HUDEP-2 (cell line): ENCODE measurements around the gene PHF12.
A peak's percentile ranks its signal among the peaks of the same experiment; 100 is the strongest.
"Not testable (repeated sequence)": the region's sequence is repeated elsewhere in the genome, so short reads cannot be mapped to it uniquely, and the experiment has no call there.

ENCODE experiments used
- DNase-seq, 76 experiments: peaks; one replicate each; lab custom pipeline; 2025; ENCODE audit not compliant: unreplicated experiment in 76 of 76; lab: John Stamatoyannopoulos, UW

Gene PHF12

DNA sequence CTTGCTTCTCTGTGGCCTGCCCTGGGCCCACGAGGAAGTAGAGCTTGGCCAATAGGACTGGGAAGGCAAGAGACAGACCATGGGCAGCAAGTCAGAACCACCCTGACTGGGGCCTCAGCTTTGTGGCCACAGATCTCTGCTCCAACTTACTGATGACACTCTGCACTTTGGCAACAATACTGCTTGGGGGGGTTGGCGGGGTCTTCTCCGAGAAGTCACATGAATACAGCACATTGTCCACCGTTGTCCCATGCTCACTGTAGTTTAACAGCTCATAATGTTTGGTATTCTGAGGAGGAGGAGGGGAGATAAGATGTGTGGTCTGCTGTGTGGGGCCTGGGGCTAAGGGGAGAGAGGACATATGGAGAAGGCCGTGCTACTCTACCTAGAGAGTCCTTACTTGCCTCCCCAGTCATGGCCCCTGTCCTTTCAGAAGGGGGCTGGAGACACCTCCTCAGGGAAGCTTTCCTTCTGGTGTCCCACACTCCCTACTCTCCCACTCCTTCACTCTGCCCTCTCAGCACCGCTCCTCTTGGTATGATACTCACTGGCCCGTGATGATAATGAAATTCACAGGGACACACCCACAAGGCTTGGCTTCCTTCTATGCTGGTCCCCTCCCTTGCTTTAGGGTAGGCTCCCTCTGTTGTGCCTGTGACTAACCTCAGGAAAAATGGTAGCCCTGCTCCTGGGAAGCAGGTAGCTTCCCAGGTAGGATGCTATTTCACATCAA lies 44.4 kb downstream of the PHF12 start:
- peak in 69 of 76 experiments; percentile 21 to 83 (median 54) for DNase-seq

DNA sequence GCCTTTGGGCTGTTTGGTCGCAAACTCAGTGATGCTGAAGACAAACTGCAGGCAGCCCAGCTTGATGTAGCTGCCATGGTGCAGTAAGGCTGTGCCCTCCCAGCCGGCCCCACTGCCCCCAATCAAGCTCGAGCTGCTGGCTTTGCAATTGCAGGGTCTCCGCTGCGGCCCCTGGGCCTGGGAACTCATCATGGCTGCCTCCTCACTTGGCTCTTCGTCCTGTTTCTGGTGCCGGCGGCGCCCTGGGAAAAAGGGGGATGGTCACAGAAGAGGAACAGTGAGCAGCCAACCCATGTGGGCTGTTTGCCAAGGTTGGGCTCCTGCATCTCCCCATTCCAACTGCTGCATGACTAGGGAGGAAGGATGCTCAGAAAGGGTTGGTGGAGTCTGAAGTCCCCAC lies 45.0 kb downstream of the PHF12 start:
- peak in 9 of 76 experiments; percentile 15 to 59 (median 48) for DNase-seq

DNA sequence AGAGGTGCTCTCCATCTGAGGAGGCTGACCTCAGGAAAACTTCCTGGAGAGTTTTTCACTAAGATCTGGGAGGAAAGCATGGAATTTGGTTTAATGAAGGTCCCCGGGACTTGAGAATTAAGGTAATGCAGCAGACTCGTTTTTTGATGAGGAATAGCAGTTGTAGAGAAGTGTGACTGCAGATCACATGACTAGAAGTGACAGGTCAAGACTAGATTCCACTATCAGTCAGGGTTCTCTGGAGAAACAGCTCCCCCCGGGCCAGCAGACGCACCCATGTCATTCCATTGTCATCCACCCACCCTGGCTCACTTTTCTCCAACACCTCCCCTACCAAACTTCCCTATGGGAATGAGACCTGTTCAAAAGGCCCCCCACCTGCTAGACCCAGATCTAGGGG lies 46.5 kb downstream of the PHF12 start:
- peak in 15 of 76 experiments; percentile 7 to 32 (median 19) for DNase-seq

DNA sequence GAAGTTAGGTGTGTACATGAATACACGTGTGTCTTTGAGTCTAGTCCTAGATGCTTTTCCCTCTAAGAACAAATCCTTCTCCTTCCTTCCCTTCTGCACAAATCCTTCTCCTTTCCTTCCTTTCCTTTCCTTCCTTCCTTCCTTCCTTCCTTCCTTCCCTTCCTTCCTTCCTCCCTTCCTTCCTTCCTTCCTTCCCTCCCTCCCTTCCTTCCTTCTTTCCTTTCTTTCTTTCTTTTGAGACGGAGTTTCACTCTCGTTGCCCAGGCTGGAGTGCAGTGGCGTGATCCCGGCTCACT lies 47.8 kb downstream of the PHF12 start:
- DNase-seq = not testable (repeated sequence)

GRCh38 chr17:28902819-28903545 lies 48.3 kb downstream of the PHF12 start, which contains the start of gene DHRS13:
TSS of gene DHRS13 (minus strand) at chr17:28903079. CDS start at chr17:28902944, 135 bp downstream.
- peak in 74 of 76 experiments; percentile 31 to 96 (median 88) for DNase-seq

DNA sequence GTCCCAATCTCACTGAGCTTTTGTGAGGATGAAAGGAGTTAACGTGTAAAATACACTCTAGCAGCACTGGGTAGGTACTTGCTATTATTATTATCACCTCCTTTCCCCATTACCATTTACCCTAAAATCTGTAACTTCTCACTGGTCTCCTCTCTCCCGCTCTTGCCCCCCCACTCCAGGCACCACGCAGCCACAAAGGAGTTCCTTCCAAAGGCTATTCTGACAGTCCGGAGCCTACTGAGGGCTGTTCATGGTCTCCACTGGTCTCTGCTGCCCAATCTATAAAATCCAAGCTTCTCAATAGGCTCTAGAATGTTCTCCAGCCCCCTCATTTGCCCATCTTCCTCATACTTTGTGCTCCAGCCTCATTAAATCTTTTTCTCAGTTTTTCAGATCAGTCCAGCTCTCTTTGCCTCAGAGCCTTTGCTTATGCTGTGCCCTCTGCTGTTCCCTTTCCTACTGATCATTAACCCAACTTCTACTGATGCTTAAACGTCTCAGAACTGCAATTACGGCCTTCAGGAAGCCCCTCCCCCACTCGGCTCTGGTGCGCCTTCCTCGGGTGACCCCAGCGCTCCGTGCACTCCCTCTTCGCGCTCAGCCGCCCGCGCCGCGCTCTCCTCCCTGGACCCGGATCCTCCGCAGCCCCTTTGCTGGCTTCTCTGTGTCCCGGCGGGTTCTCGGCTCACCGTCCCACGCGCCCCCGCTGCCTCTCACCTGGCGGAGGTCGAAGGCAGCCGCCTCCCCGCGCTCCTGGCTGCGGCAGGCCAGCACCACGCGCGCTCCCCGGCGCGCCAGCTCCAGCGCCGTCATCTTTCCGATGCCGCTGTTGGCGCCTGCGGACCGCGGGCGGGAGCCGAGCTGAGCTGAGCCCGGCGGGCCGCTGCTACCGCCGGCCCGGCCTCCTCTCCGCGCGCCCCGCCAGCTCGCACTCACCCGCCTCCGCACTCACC lies 49.2 kb downstream of the PHF12 start:
- DNase-seq = peak in 27 of 76 experiments; percentile 4 to 58 (median 29)

DNA sequence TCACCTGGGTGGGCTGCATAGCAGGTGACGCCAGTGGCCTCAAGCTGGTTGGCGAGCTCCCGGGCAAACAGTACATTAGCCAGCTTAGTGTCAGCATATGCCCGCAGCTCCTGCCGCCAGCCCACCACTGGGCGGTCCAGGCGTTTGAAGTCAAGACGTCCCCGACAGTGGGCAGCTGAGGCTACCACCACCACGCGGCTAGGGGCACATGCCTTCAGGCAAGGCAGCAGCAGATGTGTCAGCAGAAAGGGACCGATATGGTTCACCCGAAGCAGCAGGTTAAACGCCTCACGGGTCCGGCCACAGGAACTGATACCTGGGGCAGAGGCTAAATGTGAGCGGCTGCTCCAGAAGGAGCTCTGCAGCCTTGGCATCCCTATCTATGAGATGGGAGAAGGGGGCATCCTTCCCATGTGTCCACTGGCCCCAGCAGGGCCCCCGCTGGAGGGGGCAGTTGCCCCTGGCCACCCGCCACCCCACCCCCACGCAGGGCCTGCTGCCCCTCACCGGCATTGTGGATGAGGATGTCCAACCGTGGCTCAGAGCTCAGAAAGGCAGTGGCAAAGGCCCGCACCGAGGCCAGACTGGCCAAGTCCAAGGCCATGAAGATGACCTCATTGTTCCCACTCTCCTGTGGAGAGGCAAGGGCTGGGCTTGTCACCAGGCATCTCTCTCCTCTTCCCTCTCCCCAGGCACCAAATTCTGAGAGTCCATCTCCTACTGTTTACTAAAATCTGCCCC lies 50.2 kb downstream of the PHF12 start:
- DNase-seq = no peak

- no peak for DNase-seq
Observed at GRCh38 chr17:28899212-28899815, 52.0 kb downstream of the PHF12 start.

- DNase-seq = no peak
Observed at GRCh38 chr17:28898527-28898955, 52.8 kb downstream of the PHF12 start.

DNA sequence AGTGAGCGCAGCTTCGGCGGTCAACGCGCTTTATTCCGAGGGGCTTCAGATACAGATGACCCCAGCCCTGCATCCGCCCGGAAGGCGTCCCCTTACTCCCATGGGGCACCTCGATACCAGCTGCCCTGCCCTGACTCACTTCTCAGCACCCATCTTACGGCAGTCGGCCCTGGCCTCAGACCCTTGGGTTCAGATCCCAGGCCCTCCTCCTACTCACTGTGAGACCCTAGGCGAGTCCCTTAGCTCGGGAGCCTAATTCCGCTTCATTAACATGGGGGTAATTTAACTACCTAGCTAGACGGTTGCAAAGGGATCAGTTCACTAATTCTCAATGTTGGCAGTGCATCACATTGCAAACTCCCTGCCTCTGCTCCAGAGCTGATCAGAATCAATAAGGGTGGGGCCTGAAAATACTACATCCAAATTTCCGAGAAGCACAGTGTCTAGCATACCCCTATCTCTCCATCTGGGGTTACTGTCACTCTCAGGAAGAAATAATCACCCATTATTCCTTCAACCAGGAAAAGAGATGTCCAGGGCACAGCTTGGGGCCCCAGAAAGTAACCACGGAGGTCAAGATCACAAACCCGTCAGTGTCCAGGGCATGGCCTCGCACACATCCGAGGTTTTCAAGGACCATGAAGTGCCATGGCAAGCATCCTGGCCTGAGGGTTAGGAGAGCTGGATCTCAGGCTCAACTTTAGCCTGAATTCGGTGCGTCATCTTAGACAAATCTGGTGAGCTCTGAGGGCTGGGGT lies 53.4 kb downstream of the PHF12 start:
- peak in 11 of 76 experiments; percentile 14 to 64 (median 35) for DNase-seq

- peak in 34 of 76 experiments; percentile 11 to 68 (median 42) for DNase-seq
Observed at GRCh38 chr17:28896884-28897768, 54.2 kb downstream of the PHF12 start, which contains the start of gene FLOT2. TSS of gene FLOT2 (minus strand) at chr17:28897733. CDS start at chr17:28897574, 159 bp downstream.

DNA sequence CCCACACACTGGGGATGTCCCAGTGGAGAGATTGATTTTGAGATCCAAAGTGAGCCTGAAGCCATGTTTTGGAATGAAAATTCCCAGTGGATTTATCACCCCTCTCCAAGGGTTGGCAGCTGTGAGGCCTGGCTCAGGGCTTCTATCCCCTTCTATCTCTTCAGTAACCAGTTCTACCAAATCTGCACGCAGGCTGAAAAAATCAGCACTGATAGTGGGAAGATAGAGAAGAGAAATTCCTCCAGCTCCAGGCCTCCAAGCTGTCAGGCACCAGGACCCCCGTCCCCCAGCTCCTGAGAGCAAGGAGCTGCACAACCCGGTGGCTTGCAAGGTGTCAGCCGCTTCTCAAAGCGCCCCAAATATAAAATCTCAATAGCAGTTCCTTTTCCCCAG lies 54.8 kb downstream of the PHF12 start:
- no peak for DNase-seq

GRCh38 chr17:28895794-28896447 lies 55.4 kb downstream of the PHF12 start:
- DNase-seq = no peak

DNA sequence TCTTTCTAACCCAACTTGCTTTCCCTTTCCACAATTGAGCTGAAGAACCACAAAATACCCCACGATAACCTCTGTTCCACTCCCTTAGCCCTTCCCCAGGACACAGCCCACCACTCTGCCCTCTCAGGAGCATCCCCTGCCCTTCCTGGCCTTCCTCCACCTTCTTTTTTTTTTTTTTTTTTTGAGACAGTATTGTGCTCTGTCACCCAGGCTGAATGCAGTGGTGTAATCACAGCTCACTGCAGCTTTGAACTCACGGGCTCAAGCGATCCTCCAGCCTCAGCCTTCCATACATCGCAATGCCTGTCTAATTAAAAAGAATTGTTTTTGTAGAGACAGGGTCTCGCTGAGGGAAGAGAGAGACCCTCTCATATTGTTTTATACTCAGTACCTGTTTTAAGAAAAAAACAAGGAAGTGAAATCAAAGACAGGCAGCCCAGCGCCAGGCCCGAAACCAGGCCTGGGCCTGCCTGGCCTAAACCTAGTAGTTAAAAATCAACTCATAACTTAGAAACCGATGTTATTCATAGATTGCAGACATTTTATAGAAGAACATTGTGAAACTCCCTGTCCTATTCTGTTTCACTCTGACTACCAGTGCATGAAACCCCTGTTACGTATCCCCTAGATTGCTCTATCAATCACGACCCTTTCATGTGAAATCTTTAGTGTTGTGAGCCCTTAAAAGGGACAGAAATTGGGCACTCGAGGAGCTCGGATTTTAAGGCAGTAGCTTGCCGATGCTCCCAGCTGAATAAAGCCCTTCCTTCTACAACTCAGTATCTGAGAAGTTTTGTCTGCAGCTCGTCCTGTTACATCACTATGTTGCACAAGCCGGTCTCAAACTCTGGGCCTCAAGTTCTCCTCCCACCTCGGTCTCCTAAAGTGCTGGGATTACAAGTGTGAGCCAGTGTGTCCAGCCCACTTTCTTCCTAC lies 57.8 kb downstream of the PHF12 start:
- not testable (repeated sequence) for DNase-seq

- no peak for DNase-seq
Observed at GRCh38 chr17:28892024-28892423, 59.3 kb downstream of the PHF12 start.

- no peak for DNase-seq
Observed at GRCh38 chr17:28891201-28891600, 60.1 kb downstream of the PHF12 start.
